H1 (cell line): ENCODE data around the gene SRRM5. TPM values are rescaled to one million over a fixed set of nuclear protein-coding genes. Genes with fewer than 3 reads are reported as not detected.

ENCODE experiments used
- CTCF ChIA-PET: fragments of 300-600 bp; sonication (Branson Sonifier 250); formaldehyde crosslinking; loops from one replicate; lab custom pipeline; 2021; ENCODE audit not compliant: partially characterized antibody; lab: Charles Lee
- POLR2A ChIA-PET: fragments of 300-600 bp; sonication (Branson Sonifier 250); formaldehyde crosslinking; loops from one replicate; lab custom pipeline; 2021; ENCODE audit warnings: inconsistent platforms; ENCODE audit not compliant: partially characterized antibody; lab: Charles Lee
- DNase-seq, 2 experiments: peaks; one replicate each; pipeline versions ENCODE4 v3.0.0 to v3.0.0-alpha.2; 2010 to 2022; ENCODE audit warnings: low spot score in 2 of 2, low read depth in 1 of 2, mixed read lengths in 1 of 2
- FAIRE-seq: peaks from 2 replicates; lab custom pipeline; 2011; peaks lifted over from hg19 to GRCh38; lab: Jason Lieb, UNC
- H2AFZ ChIP-seq: 2 replicates; pipeline ENCODE4 v1.8.1; 2012; ENCODE audit warnings: low read length, inconsistent platforms
- H2AK5ac ChIP-seq: 2 replicates; pipeline ENCODE4 v1.6.1; 2013; ENCODE audit warnings: low read depth, low read length
- H2BK120ac ChIP-seq: replicated peaks from 2 replicates; pipeline ENCODE3; 2013; ENCODE audit warnings: low read depth, low read length, inconsistent platforms
- H2BK12ac ChIP-seq: 2 replicates; pipeline ENCODE4 v1.6.1; 2013; ENCODE audit warnings: low read depth, low read length
- H2BK15ac ChIP-seq: 2 replicates; pipeline ENCODE4 v1.6.1; 2013; ENCODE audit warnings: low read length
- H2BK20ac ChIP-seq: 2 replicates; pipeline ENCODE4 v1.6.1; 2013; ENCODE audit warnings: low read length
- H2BK5ac ChIP-seq: 2 replicates; pipeline ENCODE4 v1.6.1; 2013; ENCODE audit warnings: low read depth, low read length
- H3K14ac ChIP-seq: 2 replicates; pipeline ENCODE4 v1.6.1; 2013; ENCODE audit warnings: inconsistent platforms; ENCODE audit not compliant: insufficient read length
- H3K18ac ChIP-seq: 2 replicates; pipeline ENCODE4 v1.6.1; 2013; ENCODE audit warnings: low read length; ENCODE audit errors: extremely low read depth
- H3K23ac ChIP-seq: 2 replicates; pipeline ENCODE4 v1.6.1; 2013; ENCODE audit warnings: inconsistent platforms; ENCODE audit not compliant: insufficient read length
- H3K23me2 ChIP-seq: 2 replicates; pipeline ENCODE4 v1.6.1; 2013; ENCODE audit warnings: low read depth, low read length
- H3K27ac ChIP-seq: 2 replicates; pipeline ENCODE4 v1.6.1; 2011; ENCODE audit warnings: low read depth, low read length, inconsistent platforms
- H3K27me3 ChIP-seq, 4 experiments: replicated peaks in 1 of 4; 1 replicate in 1 of 4; 2 replicates in 3 of 4; pipeline versions ENCODE4 v1.6.1 to v1.8.1; 2011 to 2013; ENCODE audit warnings: low read length in 3 of 4, mild to moderate bottlenecking in 3 of 4, inconsistent platforms in 2 of 4, mixed read lengths in 2 of 4, moderate library complexity in 1 of 4; ENCODE audit not compliant: control insufficient read depth in 3 of 4, insufficient read depth in 3 of 4; ENCODE audit errors: extremely low read depth in 1 of 4
- H3K36me3 ChIP-seq, 4 experiments: 2 replicates each; pipeline versions ENCODE4 v1.6.1 to v1.8.1; 2011 to 2013; ENCODE audit warnings: mild to moderate bottlenecking in 4 of 4, low read length in 3 of 4, moderate library complexity in 2 of 4, control low read depth in 1 of 4, inconsistent platforms in 1 of 4; ENCODE audit not compliant: insufficient read depth in 4 of 4, control insufficient read depth in 2 of 4
- H3K4ac ChIP-seq: replicated peaks from 2 replicates; pipeline ENCODE3; 2013; ENCODE audit warnings: low read length, low read depth, mixed read lengths, inconsistent platforms; ENCODE audit not compliant: insufficient read length
- H3K4me1 ChIP-seq, 4 experiments: replicated peaks in 1 of 4; 1 replicate in 1 of 4; 2 replicates in 3 of 4; pipeline versions ENCODE4 v1.6.1 to v1.8.1; 2011 to 2013; ENCODE audit warnings: low read length in 3 of 4, inconsistent platforms in 2 of 4, mixed read lengths in 1 of 4; ENCODE audit not compliant: insufficient read depth in 4 of 4, control insufficient read depth in 3 of 4
- H3K4me2 ChIP-seq, 2 experiments: 2 replicates each; pipeline versions ENCODE4 v1.6.1 to v1.8.1; 2011 to 2013; ENCODE audit warnings: low read depth in 2 of 2, low read length in 2 of 2, control low read depth in 1 of 2, inconsistent platforms in 1 of 2, mild to moderate bottlenecking in 1 of 2; ENCODE audit not compliant: insufficient read depth in 1 of 2
- H3K4me3 ChIP-seq, 4 experiments: fragments of 200-600, 300-600 bp in 1 of 4; sonication (generic), shearing (Covaris generic), sonication (Bioruptor Twin) in 1 of 4; 2 replicates each; pipeline versions ENCODE4 v1.5.1 to v1.8.1; 2011 to 2016; ENCODE audit warnings: low read length in 4 of 4, low read depth in 3 of 4, control low read depth in 2 of 4, inconsistent platforms in 2 of 4, mild to moderate bottlenecking in 2 of 4, mixed read lengths in 1 of 4, moderate library complexity in 1 of 4; ENCODE audit not compliant: insufficient read depth in 2 of 4; ENCODE audit errors: extremely low read depth in 1 of 4
- H3K56ac ChIP-seq: replicated peaks from 2 replicates; pipeline ENCODE3; 2013; ENCODE audit warnings: low read depth, mild to moderate bottlenecking, mixed read lengths, low read length, inconsistent platforms; ENCODE audit not compliant: insufficient read length
- H3K79me1 ChIP-seq: 2 replicates; pipeline ENCODE4 v1.6.1; 2013; ENCODE audit warnings: low read depth, low read length, control low read depth
- H3K79me2 ChIP-seq, 2 experiments: 2 replicates each; pipeline versions ENCODE4 v1.6.1 to v1.8.1; 2012 to 2013; ENCODE audit warnings: low read length in 2 of 2, mild to moderate bottlenecking in 2 of 2, inconsistent platforms in 1 of 2; ENCODE audit not compliant: insufficient read depth in 2 of 2, control insufficient read depth in 1 of 2
- H3K9ac ChIP-seq, 4 experiments: replicated peaks in 1 of 4; 1 replicate in 1 of 4; 2 replicates in 3 of 4; pipeline versions ENCODE4 v1.6.1 to v1.8.1; 2011 to 2013; ENCODE audit warnings: low read depth in 3 of 4, low read length in 3 of 4, control low read depth in 2 of 4, mild to moderate bottlenecking in 2 of 4, moderate library complexity in 2 of 4, inconsistent platforms in 1 of 4; ENCODE audit errors: extremely low read depth in 1 of 4
- H3K9me3 ChIP-seq, 2 experiments: 2 replicates each; pipeline versions ENCODE4 v1.6.1 to v1.8.1; 2012 to 2013; ENCODE audit warnings: mild to moderate bottlenecking in 2 of 2, moderate library complexity in 2 of 2, control low read depth in 1 of 2, inconsistent platforms in 1 of 2, low read depth in 1 of 2, low read length in 1 of 2, mixed read lengths in 1 of 2; ENCODE audit not compliant: insufficient read depth in 2 of 2
- H4K20me1 ChIP-seq, 2 experiments: replicated peaks in 1 of 2; 2 replicates each; pipeline versions ENCODE3 to v1.8.1; 2011 to 2013; ENCODE audit warnings: inconsistent platforms in 2 of 2, low read length in 2 of 2, mild to moderate bottlenecking in 1 of 2; ENCODE audit not compliant: insufficient read depth in 2 of 2, control insufficient read depth in 1 of 2
- H4K5ac ChIP-seq: 2 replicates; pipeline ENCODE4 v1.6.1; 2013; ENCODE audit warnings: low read length, low read depth, mixed read lengths, inconsistent platforms; ENCODE audit not compliant: insufficient read length
- H4K8ac ChIP-seq: 2 replicates; pipeline ENCODE4 v1.8.0; 2013; ENCODE audit warnings: mild to moderate bottlenecking, moderate library complexity, low read length, inconsistent platforms; ENCODE audit not compliant: insufficient read depth; ENCODE audit errors: extremely low read depth
- H4K91ac ChIP-seq: replicated peaks from 2 replicates; pipeline ENCODE3; 2013; ENCODE audit warnings: low read length, mixed read lengths, inconsistent platforms; ENCODE audit not compliant: insufficient read length
- BACH1 ChIP-seq: IDR thresholded peaks from 2 replicates; pipeline ENCODE4 v1.6.1; 2012; ENCODE audit warnings: low read length, improper control_type of control experiment
- BRCA1 ChIP-seq: IDR thresholded peaks from 2 replicates; pipeline ENCODE4 v1.6.1; 2012; ENCODE audit warnings: low read depth, low read length, improper control_type of control experiment
- KDM4A ChIP-seq: IDR thresholded peaks from one replicate; pipeline ENCODE4 v1.7.1; 2012; ENCODE audit warnings: low read depth, mild to moderate bottlenecking, moderate library complexity, low read length, inconsistent platforms; ENCODE audit not compliant: severe bottlenecking
- NRF1 ChIP-seq: IDR thresholded peaks from 2 replicates; pipeline ENCODE4 v1.6.1; 2011; ENCODE audit warnings: mild to moderate bottlenecking, low read depth, low read length, improper control_type of control experiment
- POU5F1 ChIP-seq: IDR thresholded peaks from 2 replicates; pipeline ENCODE4 v1.6.1; 2011; ENCODE audit warnings: low read depth, mild to moderate bottlenecking, low read length, moderate library complexity
- RXRA ChIP-seq: IDR thresholded peaks from 2 replicates; pipeline ENCODE4 v1.6.1; 2011; ENCODE audit warnings: low read depth, mild to moderate bottlenecking, low read length, moderate library complexity; ENCODE audit not compliant: insufficient read depth
- TEAD4 ChIP-seq: IDR thresholded peaks from 2 replicates; pipeline ENCODE4 v1.6.1; 2012; ENCODE audit warnings: low read depth, low read length, inconsistent platforms, mixed read lengths
- whole genome bisulfite sequencing, 2 experiments: shearing (Covaris generic) in 1 of 2; methylation state at CpG; one replicate each; pipeline versions ENCODE4 v1.1.6 to v1.1.7; 2013 to 2015; ENCODE audit warnings: low lambda C conversion rate in 2 of 2, mixed read lengths in 2 of 2, inconsistent platforms in 1 of 2, low coverage in 1 of 2, missing lambda C conversion rate in 1 of 2; ENCODE audit not compliant: insufficient replicate concordance in 2 of 2, insufficient coverage in 1 of 2, insufficient read length in 1 of 2; ENCODE audit errors: extremely low coverage in 1 of 2, missing lambda C conversion rate in 1 of 2; 5-methylcytosine and 5-hydroxymethylcytosine counted together
- polyA plus RNA-seq, 7 experiments: library from polyadenylated mRNA; depleted of rRNA in 3 of 7; stranded (reverse) in 5 of 7; unstranded in 2 of 7; fragments of >200 nt in 5 of 7; fragments of 200-250 nt in 2 of 7; gene quantifications; 1 replicate in 5 of 7; 2 replicates in 1 of 7; 4 replicates in 1 of 7; pipeline versions ENCODE4 v1.2.1 to v1.2.3, GENCODE V29; 2011 to 2013; ENCODE audit warnings: missing spikeins in 2 of 7, mixed read lengths in 2 of 7
- total RNA-seq: library from RNA; stranded (reverse); fragmentation: NEBNext Ultra II Directional; extraction: Animal tissue kit (Norgen Biotek cat#: 25700); gene quantifications from 2 replicates; pipeline ENCODE4 v1.2.1, GENCODE V29; 2021
- TF ChIP-seq, protein P1 (sequence below), 3 experiments: IDR thresholded peaks; 1 replicate in 2 of 3; 2 replicates in 1 of 3; pipeline versions ENCODE4 v1.5.1 to v1.6.1; 2011; ENCODE audit warnings: low read length in 3 of 3, mild to moderate bottlenecking in 3 of 3, inconsistent platforms in 2 of 3, low read depth in 1 of 3, moderate library complexity in 1 of 3; ENCODE audit not compliant: insufficient read depth in 1 of 3; ENCODE audit errors: control extremely low read depth in 1 of 3

Gene SRRM5
- total and polyA plus RNA-seq, 2 of the 8 experiments (the other 6 are each of a cell fraction or from before 2014, with no cell fraction given), result 0.06 to 0.11 TPM

DNA sequence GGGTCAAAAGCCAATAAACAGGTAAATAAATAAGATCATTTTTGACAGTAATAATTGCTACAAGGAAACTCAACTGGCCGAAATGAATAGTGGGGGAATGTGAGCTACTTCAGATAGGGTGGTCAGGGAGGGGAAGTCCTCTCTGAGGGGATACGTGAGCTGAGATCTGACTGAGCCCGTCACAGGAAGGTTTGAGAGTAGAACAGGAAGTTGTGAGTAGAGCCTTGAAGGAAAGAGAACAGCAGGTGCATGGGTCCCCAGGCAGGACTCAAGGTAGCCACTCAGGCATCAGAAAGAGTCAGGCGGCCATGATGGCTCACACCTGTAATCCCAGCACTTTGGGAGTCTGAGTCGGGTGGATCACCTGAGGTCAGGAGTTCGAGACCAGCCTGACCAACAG is 22.2 kb upstream of the SRRM5 start:
- H3K79me2 ChIP-seq, result no peaks in the 10 kb centered on the region
- H2AK5ac ChIP-seq, result no peak overlapping the region
- H3K36me3 ChIP-seq, result peaks cover 3 to 21% (median 10%) of the 10 kb centered on the region in 4 experiments; a peak in 5 of 8 replicates
- no peak overlapping the region for H3K4ac ChIP-seq
- no peaks in the 10 kb centered on the region for H3K27me3 ChIP-seq
- H4K20me1 ChIP-seq, result peaks cover 6 to 7% of the 10 kb centered on the region in 2 experiments
- ChIA-PET POLR2A (interaction anchor here (2.0 to 3.1 kb wide), 2 partner anchors 9 to 13 kb away, joined by 6 to 14 read pairs; no protein-coding TSS in a partner anchor), CTCF (interaction anchor here (1.0 to 2.8 kb wide), 3 partner anchors 12 to 70 kb away, joined by 3 to 16 read pairs (median 7); no protein-coding TSS in a partner anchor)
- H3K4me1 ChIP-seq, result no peaks in the 10 kb centered on the region
- no peak overlapping the region for H3K14ac ChIP-seq
- DNase-seq, result no peak
- TF ChIP-seq RXRA, result no peak
- TF ChIP-seq TEAD4, result no peak
- no peak for TF ChIP-seq POU5F1
- no peak for TF ChIP-seq BRCA1
- TF ChIP-seq, protein P1, sequence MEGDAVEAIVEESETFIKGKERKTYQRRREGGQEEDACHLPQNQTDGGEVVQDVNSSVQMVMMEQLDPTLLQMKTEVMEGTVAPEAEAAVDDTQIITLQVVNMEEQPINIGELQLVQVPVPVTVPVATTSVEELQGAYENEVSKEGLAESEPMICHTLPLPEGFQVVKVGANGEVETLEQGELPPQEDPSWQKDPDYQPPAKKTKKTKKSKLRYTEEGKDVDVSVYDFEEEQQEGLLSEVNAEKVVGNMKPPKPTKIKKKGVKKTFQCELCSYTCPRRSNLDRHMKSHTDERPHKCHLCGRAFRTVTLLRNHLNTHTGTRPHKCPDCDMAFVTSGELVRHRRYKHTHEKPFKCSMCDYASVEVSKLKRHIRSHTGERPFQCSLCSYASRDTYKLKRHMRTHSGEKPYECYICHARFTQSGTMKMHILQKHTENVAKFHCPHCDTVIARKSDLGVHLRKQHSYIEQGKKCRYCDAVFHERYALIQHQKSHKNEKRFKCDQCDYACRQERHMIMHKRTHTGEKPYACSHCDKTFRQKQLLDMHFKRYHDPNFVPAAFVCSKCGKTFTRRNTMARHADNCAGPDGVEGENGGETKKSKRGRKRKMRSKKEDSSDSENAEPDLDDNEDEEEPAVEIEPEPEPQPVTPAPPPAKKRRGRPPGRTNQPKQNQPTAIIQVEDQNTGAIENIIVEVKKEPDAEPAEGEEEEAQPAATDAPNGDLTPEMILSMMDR (IDR thresholded peaks at IDR 0.05; ENCODE audit: control extremely low read depth in 1 of 3, insufficient read depth in 1 of 3, low read depth in 1 of 3, low read length in 3 of 3), result no peak
- TF ChIP-seq KDM4A, result no peak
- TF ChIP-seq BACH1, result no peak
- no peak for TF ChIP-seq NRF1
- no peak overlapping the region for H3K9ac ChIP-seq
- no peaks in the 10 kb centered on the region for H3K23me2 ChIP-seq
- H2BK12ac ChIP-seq, result no peak overlapping the region
- no peak overlapping the region for H2BK15ac ChIP-seq
- no peak overlapping the region for H2BK120ac ChIP-seq
- H3K18ac ChIP-seq, result no peak overlapping the region
- H2AFZ ChIP-seq, result no peak overlapping the region
- no peak overlapping the region for H2BK5ac ChIP-seq
- no peak overlapping the region for H4K5ac ChIP-seq
- no peak for FAIRE-seq
- no peak overlapping the region for H3K4me3 ChIP-seq
- whole genome bisulfite sequencing, 2 experiments, result 90% methylated on average over 6 of the region's 6 CpGs; no CpG with 5 or more reads in 1 of the 2 experiments
- no peak overlapping the region for H3K4me2 ChIP-seq
- no peaks in the 10 kb centered on the region for H3K9me3 ChIP-seq
- H4K8ac ChIP-seq, result no peak overlapping the region
- no peak overlapping the region for H3K56ac ChIP-seq
- no peak overlapping the region for H3K27ac ChIP-seq
- H2BK20ac ChIP-seq, result no peak overlapping the region
- no peaks in the 10 kb centered on the region; the same call in none of the 2 replicates for H3K79me1 ChIP-seq
- H4K91ac ChIP-seq, result no peak overlapping the region
- H3K23ac ChIP-seq, result no peak overlapping the region
